H1 (cell line): Measurements from ENCODE around the gene FLCN. TPM values are rescaled to one million over a fixed set of nuclear protein-coding genes. Genes with fewer than 3 reads are reported as not detected.

Source experiments
- BACH1 ChIP-seq: IDR thresholded peaks from 2 replicates; pipeline ENCODE4 v1.6.1; 2012; ENCODE audit warnings: low read length, improper control_type of control experiment
- GABPA ChIP-seq: IDR thresholded peaks from 2 replicates; pipeline ENCODE4 v1.6.1; 2011; ENCODE audit warnings: mild to moderate bottlenecking, low read length, moderate library complexity, borderline replicate concordance; ENCODE audit not compliant: insufficient read depth
- NRF1 ChIP-seq: IDR thresholded peaks from 2 replicates; pipeline ENCODE4 v1.6.1; 2011; ENCODE audit warnings: mild to moderate bottlenecking, low read depth, low read length, improper control_type of control experiment
- PHF8 ChIP-seq: fragments of 200-600 bp; sonication (generic); conservative IDR thresholded peaks from 2 replicates; pipeline ENCODE4 v1.7.1; 2012; ENCODE audit warnings: low read depth, mild to moderate bottlenecking, inconsistent platforms, low read length, moderate library complexity
- RBBP5 ChIP-seq: IDR thresholded peaks from 2 replicates; pipeline ENCODE4 v1.7.1; 2012; ENCODE audit warnings: low read depth, mild to moderate bottlenecking, inconsistent platforms, low read length, moderate library complexity, borderline replicate concordance
- TBP ChIP-seq: IDR thresholded peaks from 2 replicates; pipeline ENCODE4 v1.6.1; 2011; ENCODE audit warnings: low read depth, low read length, improper control_type of control experiment
- polyA plus RNA-seq, 7 experiments: library from polyadenylated mRNA; depleted of rRNA in 3 of 7; stranded (reverse) in 5 of 7; unstranded in 2 of 7; fragments of >200 nt in 5 of 7; fragments of 200-250 nt in 2 of 7; gene quantifications; 1 replicate in 5 of 7; 2 replicates in 1 of 7; 4 replicates in 1 of 7; pipeline versions ENCODE4 v1.2.1 to v1.2.3, GENCODE V29; 2011 to 2013; ENCODE audit warnings: missing spikeins in 2 of 7, mixed read lengths in 2 of 7
- total RNA-seq: library from RNA; stranded (reverse); fragmentation: NEBNext Ultra II Directional; extraction: Animal tissue kit (Norgen Biotek cat#: 25700); gene quantifications from 2 replicates; pipeline ENCODE4 v1.2.1, GENCODE V29; 2021

Gene FLCN
- total and polyA plus RNA-seq, 2 of the 8 experiments (the other 6 are each of a cell fraction or from before 2014, with no cell fraction given): 15.6 to 34.6 TPM

- TF ChIP-seq BACH1 (no peak), GABPA (no peak), NRF1 (no peak), RBBP5 (no peak), TBP (no peak), PHF8 (no peak)
Measured at GRCh38 chr17:17203173-17203730, 33.7 kb downstream of the FLCN start (continued).
